GM23338 (cell line): ENCODE measurements around the gene IKBKG. TPM values are rescaled to one million over a fixed set of nuclear protein-coding genes. Genes with fewer than 3 reads are reported as not detected.

ENCODE experiments used
- ATAC-seq: fragments of 200-7000 bp; cut with Tn5 transposase; 3 replicates; pipeline ENCODE4 v1.9.1; 2020
- DNase-seq: peaks from one replicate; pipeline ENCODE4 v3.0.0-alpha.2; 2015; ENCODE audit warnings: low spot score
- H2AFZ ChIP-seq: fragments of 200-600 bp; sonication (generic); 2 replicates; pipeline ENCODE4 v1.8.0; 2016; ENCODE audit warnings: antibody characterized with exemption, mild to moderate bottlenecking, moderate library complexity
- H3F3A ChIP-seq: fragments of 200-600 bp; sonication (generic); replicated peaks from 2 replicates; pipeline ENCODE4 v1.8.0; 2017; ENCODE audit warnings: antibody characterized with exemption, mixed run types, low read depth
- H3K27ac ChIP-seq: fragments of 200-600 bp; sonication (generic); 2 replicates; pipeline ENCODE4 v1.6.1; 2016; ENCODE audit warnings: low read depth
- H3K27me3 ChIP-seq: fragments of 200-600 bp; sonication (generic); 2 replicates; pipeline ENCODE4 v1.8.0; 2016; ENCODE audit warnings: mild to moderate bottlenecking, mixed run types, moderate library complexity; ENCODE audit not compliant: insufficient read depth
- H3K36me3 ChIP-seq: fragments of 200-600 bp; sonication (generic); 2 replicates; pipeline ENCODE4 v1.8.0; 2016; ENCODE audit warnings: mild to moderate bottlenecking; ENCODE audit not compliant: insufficient read depth
- H3K4me1 ChIP-seq: fragments of 200-600 bp; sonication (generic); 2 replicates; pipeline ENCODE4 v1.8.0; 2016; ENCODE audit warnings: mild to moderate bottlenecking, moderate library complexity; ENCODE audit not compliant: insufficient read depth
- H3K4me2 ChIP-seq: fragments of 200-600 bp; sonication (generic); 2 replicates; pipeline ENCODE4 v1.7.1; 2017; ENCODE audit warnings: mixed run types
- H3K4me3 ChIP-seq: fragments of 200-600 bp; sonication (generic); 2 replicates; pipeline ENCODE4 v1.6.1; 2016; ENCODE audit warnings: mixed run types
- H3K79me2 ChIP-seq: fragments of 200-600 bp; sonication (generic); replicated peaks from 2 replicates; pipeline ENCODE4 v1.8.0; 2017; ENCODE audit warnings: mild to moderate bottlenecking; ENCODE audit not compliant: insufficient read depth
- H3K9me2 ChIP-seq: fragments of 200-600 bp; sonication (generic); 2 replicates; pipeline ENCODE4 v1.8.0; 2017; ENCODE audit not compliant: insufficient read depth
- H4K20me1 ChIP-seq: fragments of 200-600 bp; sonication (generic); replicated peaks from 2 replicates; pipeline ENCODE4 v1.8.0; 2017; ENCODE audit warnings: mild to moderate bottlenecking; ENCODE audit not compliant: insufficient read depth
- H3K27ac Mint-ChIP-seq: 2 replicates; pipeline ENCODE4 v1.8.0; 2020; ENCODE audit warnings: inconsistent platforms, mild to moderate bottlenecking, moderate library complexity, mixed read lengths
- H3K27me3 Mint-ChIP-seq: 3 replicates; pipeline ENCODE4 v1.8.0; 2022; ENCODE audit warnings: low read depth, mild to moderate bottlenecking, moderate library complexity, mixed read lengths, inconsistent platforms; ENCODE audit not compliant: insufficient read depth, poor library complexity
- H3K36me3 Mint-ChIP-seq: 3 replicates; pipeline ENCODE4 v1.8.0; 2021; ENCODE audit warnings: low read depth, mild to moderate bottlenecking, inconsistent platforms, moderate library complexity, mixed read lengths
- H3K4me1 Mint-ChIP-seq: 3 replicates; pipeline ENCODE4 v1.8.0; 2020; ENCODE audit warnings: mild to moderate bottlenecking, inconsistent platforms, mixed read lengths
- H3K4me3 Mint-ChIP-seq: 3 replicates; pipeline ENCODE4 v1.8.0; 2021; ENCODE audit warnings: moderate library complexity, mild to moderate bottlenecking, inconsistent platforms, mixed read lengths
- H3K9me3 Mint-ChIP-seq: 3 replicates; pipeline ENCODE4 v1.8.0; 2020; ENCODE audit warnings: moderate library complexity, mild to moderate bottlenecking, inconsistent platforms, mixed read lengths
- CREB1 ChIP-seq: fragments of 250-450 bp; sonication (Bioruptor Pico); IDR thresholded peaks from 2 replicates; pipeline ENCODE4 v1.5.0; 2020; ENCODE audit warnings: low read depth, mild to moderate bottlenecking, moderate library complexity
- EZH2phosphoT487 ChIP-seq: fragments of 200-600 bp; sonication (generic); IDR thresholded peaks from one replicate; pipeline ENCODE4 v1.8.1; 2018; ENCODE audit warnings: antibody characterized with exemption; ENCODE audit not compliant: unreplicated experiment
- JUNB ChIP-seq: IDR thresholded peaks from one replicate; pipeline ENCODE4 v1.6.1; 2016; ENCODE audit warnings: antibody characterized with exemption; ENCODE audit not compliant: unreplicated experiment
- NANOG ChIP-seq: IDR thresholded peaks from 2 replicates; pipeline ENCODE4 v1.6.1; 2016; ENCODE audit warnings: antibody characterized with exemption, borderline replicate concordance
- STAT1 ChIP-seq: IDR thresholded peaks from one replicate; pipeline ENCODE4 v1.6.1; 2016; ENCODE audit warnings: antibody characterized with exemption; ENCODE audit not compliant: unreplicated experiment
- ZNF114 ChIP-seq: fragments of 250-450 bp; sonication (Bioruptor Pico); IDR thresholded peaks from 2 replicates; pipeline ENCODE4 v1.5.0; 2020; ENCODE audit warnings: mild to moderate bottlenecking, moderate library complexity
- ZNF331 ChIP-seq: fragments of 250-450 bp; sonication (Bioruptor Pico); IDR thresholded peaks from 2 replicates; pipeline ENCODE4 v1.5.0; 2020; ENCODE audit warnings: low read depth, mild to moderate bottlenecking, moderate library complexity
- polyA plus RNA-seq: library from polyadenylated mRNA; unstranded; fragments of >200 nt; fragmentation: Nextera tagmentation; extraction: Ambion mirVana; gene quantifications from 2 replicates; pipeline ENCODE4 v1.2.1, GENCODE V29; 2016
- total RNA-seq: library from RNA; depleted of rRNA; stranded (reverse); fragments of >200 nt; shearing (Covaris generic); gene quantifications from 2 replicates; pipeline ENCODE4 v1.2.3, GENCODE V29; 2014
- TF ChIP-seq, protein P1 (sequence below): IDR thresholded peaks from 2 replicates; pipeline ENCODE4 v1.6.1; 2016; ENCODE audit warnings: antibody characterized with exemption
- TF ChIP-seq, protein P2 (sequence below), 2 experiments: fragments of 200-600 bp in 1 of 2; sonication (generic) in 1 of 2; conservative IDR thresholded peaks; 2 replicates each; pipeline versions ENCODE4 v1.5.1 to v1.6.1; 2016 to 2017; ENCODE audit warnings: antibody characterized with exemption in 2 of 2, low read depth in 2 of 2, mild to moderate bottlenecking in 2 of 2, moderate library complexity in 1 of 2
- TF ChIP-seq, protein P3 (sequence below): IDR thresholded peaks from one replicate; pipeline ENCODE4 v1.6.1; 2018; ENCODE audit warnings: antibody characterized with exemption; ENCODE audit not compliant: unreplicated experiment
- TF ChIP-seq, protein P4 (sequence below): fragments of 250-450 bp; sonication (Bioruptor Pico); IDR thresholded peaks from 2 replicates; pipeline ENCODE4 v1.5.0; 2020; ENCODE audit warnings: mild to moderate bottlenecking, moderate library complexity

The IKBKG gene
- total and polyA plus RNA-seq, 2 experiments from 2014 or later = 11.5 to 14.9 TPM

DNA sequence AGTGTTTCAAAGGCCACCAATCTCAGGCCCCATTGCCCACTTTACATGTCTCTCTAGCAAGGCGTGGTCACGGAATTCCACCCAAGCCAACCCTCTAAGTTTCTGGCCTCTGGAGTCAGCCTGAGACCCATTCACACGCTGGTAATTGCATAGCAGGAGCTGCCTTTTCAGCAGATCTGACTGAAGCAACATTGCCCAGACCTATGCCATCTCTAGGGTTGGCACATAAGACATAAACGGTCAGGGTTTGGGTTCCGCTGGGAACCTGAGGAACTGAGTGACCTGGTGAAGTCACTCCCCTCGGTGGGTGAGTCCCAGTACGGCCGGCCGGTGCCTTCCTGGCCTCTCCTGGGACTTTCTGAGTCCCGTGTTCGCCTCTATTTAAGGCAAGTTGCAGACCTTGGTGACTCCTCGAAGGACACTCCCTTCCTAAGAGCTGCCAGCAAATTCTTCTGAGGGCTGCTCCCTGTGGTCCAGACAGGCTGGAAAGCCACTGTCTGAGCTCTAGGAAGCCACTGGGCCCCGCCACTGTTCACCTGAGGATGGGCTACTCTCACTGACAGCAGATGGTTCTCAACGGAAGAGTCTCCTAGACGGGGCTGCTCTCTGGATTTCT lies 53.4 kb downstream of the IKBKG start:
- Mint-ChIP-seq H3K4me3 (no peak overlapping the region), H3K27ac (no peak overlapping the region), H3K9me3 (peaks cover 16% of the 10 kb centered on the region; the same call in 2 of the 3 replicates), H3K36me3 (peaks cover 17% of the 10 kb centered on the region), H3K4me1 (peaks cover 19% of the 10 kb centered on the region), H3K27me3 (peaks cover 4% of the 10 kb centered on the region)
- DNase-seq = no peak
- Histone ChIP-seq H3F3A (no peaks in the 10 kb centered on the region), H3K27me3 (no peaks in the 10 kb centered on the region), H3K4me3 (no peak overlapping the region), H3K4me1 (peaks cover 4% of the 10 kb centered on the region), H2AFZ (no peak overlapping the region), H3K27ac (no peak overlapping the region), H3K36me3 (no peaks in the 10 kb centered on the region), H3K4me2 (no peak overlapping the region), H3K79me2 (no peaks in the 10 kb centered on the region), H4K20me1 (no peaks in the 10 kb centered on the region), H3K9me2 (no peaks in the 10 kb centered on the region)
- TF ChIP-seq STAT1 (no peak), ZNF331 (CRISPR knock-in tag) (no peak), ZNF114 (CRISPR knock-in tag) (no peak), JUNB (no peak), EZH2phosphoT487 (no peak), NANOG (no peak), CREB1 (CRISPR knock-in tag) (no peak)
- TF ChIP-seq, protein P1, sequence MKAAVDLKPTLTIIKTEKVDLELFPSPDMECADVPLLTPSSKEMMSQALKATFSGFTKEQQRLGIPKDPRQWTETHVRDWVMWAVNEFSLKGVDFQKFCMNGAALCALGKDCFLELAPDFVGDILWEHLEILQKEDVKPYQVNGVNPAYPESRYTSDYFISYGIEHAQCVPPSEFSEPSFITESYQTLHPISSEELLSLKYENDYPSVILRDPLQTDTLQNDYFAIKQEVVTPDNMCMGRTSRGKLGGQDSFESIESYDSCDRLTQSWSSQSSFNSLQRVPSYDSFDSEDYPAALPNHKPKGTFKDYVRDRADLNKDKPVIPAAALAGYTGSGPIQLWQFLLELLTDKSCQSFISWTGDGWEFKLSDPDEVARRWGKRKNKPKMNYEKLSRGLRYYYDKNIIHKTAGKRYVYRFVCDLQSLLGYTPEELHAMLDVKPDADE = no peak
- TF ChIP-seq, protein P2, sequence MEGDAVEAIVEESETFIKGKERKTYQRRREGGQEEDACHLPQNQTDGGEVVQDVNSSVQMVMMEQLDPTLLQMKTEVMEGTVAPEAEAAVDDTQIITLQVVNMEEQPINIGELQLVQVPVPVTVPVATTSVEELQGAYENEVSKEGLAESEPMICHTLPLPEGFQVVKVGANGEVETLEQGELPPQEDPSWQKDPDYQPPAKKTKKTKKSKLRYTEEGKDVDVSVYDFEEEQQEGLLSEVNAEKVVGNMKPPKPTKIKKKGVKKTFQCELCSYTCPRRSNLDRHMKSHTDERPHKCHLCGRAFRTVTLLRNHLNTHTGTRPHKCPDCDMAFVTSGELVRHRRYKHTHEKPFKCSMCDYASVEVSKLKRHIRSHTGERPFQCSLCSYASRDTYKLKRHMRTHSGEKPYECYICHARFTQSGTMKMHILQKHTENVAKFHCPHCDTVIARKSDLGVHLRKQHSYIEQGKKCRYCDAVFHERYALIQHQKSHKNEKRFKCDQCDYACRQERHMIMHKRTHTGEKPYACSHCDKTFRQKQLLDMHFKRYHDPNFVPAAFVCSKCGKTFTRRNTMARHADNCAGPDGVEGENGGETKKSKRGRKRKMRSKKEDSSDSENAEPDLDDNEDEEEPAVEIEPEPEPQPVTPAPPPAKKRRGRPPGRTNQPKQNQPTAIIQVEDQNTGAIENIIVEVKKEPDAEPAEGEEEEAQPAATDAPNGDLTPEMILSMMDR (conservative IDR thresholded peaks at IDR 0.05; ENCODE audit: low read depth in 2 of 2) = no peak
- TF ChIP-seq, protein P3, sequence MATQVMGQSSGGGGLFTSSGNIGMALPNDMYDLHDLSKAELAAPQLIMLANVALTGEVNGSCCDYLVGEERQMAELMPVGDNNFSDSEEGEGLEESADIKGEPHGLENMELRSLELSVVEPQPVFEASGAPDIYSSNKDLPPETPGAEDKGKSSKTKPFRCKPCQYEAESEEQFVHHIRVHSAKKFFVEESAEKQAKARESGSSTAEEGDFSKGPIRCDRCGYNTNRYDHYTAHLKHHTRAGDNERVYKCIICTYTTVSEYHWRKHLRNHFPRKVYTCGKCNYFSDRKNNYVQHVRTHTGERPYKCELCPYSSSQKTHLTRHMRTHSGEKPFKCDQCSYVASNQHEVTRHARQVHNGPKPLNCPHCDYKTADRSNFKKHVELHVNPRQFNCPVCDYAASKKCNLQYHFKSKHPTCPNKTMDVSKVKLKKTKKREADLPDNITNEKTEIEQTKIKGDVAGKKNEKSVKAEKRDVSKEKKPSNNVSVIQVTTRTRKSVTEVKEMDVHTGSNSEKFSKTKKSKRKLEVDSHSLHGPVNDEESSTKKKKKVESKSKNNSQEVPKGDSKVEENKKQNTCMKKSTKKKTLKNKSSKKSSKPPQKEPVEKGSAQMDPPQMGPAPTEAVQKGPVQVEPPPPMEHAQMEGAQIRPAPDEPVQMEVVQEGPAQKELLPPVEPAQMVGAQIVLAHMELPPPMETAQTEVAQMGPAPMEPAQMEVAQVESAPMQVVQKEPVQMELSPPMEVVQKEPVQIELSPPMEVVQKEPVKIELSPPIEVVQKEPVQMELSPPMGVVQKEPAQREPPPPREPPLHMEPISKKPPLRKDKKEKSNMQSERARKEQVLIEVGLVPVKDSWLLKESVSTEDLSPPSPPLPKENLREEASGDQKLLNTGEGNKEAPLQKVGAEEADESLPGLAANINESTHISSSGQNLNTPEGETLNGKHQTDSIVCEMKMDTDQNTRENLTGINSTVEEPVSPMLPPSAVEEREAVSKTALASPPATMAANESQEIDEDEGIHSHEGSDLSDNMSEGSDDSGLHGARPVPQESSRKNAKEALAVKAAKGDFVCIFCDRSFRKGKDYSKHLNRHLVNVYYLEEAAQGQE = no peak
- TF ChIP-seq, protein P4, sequence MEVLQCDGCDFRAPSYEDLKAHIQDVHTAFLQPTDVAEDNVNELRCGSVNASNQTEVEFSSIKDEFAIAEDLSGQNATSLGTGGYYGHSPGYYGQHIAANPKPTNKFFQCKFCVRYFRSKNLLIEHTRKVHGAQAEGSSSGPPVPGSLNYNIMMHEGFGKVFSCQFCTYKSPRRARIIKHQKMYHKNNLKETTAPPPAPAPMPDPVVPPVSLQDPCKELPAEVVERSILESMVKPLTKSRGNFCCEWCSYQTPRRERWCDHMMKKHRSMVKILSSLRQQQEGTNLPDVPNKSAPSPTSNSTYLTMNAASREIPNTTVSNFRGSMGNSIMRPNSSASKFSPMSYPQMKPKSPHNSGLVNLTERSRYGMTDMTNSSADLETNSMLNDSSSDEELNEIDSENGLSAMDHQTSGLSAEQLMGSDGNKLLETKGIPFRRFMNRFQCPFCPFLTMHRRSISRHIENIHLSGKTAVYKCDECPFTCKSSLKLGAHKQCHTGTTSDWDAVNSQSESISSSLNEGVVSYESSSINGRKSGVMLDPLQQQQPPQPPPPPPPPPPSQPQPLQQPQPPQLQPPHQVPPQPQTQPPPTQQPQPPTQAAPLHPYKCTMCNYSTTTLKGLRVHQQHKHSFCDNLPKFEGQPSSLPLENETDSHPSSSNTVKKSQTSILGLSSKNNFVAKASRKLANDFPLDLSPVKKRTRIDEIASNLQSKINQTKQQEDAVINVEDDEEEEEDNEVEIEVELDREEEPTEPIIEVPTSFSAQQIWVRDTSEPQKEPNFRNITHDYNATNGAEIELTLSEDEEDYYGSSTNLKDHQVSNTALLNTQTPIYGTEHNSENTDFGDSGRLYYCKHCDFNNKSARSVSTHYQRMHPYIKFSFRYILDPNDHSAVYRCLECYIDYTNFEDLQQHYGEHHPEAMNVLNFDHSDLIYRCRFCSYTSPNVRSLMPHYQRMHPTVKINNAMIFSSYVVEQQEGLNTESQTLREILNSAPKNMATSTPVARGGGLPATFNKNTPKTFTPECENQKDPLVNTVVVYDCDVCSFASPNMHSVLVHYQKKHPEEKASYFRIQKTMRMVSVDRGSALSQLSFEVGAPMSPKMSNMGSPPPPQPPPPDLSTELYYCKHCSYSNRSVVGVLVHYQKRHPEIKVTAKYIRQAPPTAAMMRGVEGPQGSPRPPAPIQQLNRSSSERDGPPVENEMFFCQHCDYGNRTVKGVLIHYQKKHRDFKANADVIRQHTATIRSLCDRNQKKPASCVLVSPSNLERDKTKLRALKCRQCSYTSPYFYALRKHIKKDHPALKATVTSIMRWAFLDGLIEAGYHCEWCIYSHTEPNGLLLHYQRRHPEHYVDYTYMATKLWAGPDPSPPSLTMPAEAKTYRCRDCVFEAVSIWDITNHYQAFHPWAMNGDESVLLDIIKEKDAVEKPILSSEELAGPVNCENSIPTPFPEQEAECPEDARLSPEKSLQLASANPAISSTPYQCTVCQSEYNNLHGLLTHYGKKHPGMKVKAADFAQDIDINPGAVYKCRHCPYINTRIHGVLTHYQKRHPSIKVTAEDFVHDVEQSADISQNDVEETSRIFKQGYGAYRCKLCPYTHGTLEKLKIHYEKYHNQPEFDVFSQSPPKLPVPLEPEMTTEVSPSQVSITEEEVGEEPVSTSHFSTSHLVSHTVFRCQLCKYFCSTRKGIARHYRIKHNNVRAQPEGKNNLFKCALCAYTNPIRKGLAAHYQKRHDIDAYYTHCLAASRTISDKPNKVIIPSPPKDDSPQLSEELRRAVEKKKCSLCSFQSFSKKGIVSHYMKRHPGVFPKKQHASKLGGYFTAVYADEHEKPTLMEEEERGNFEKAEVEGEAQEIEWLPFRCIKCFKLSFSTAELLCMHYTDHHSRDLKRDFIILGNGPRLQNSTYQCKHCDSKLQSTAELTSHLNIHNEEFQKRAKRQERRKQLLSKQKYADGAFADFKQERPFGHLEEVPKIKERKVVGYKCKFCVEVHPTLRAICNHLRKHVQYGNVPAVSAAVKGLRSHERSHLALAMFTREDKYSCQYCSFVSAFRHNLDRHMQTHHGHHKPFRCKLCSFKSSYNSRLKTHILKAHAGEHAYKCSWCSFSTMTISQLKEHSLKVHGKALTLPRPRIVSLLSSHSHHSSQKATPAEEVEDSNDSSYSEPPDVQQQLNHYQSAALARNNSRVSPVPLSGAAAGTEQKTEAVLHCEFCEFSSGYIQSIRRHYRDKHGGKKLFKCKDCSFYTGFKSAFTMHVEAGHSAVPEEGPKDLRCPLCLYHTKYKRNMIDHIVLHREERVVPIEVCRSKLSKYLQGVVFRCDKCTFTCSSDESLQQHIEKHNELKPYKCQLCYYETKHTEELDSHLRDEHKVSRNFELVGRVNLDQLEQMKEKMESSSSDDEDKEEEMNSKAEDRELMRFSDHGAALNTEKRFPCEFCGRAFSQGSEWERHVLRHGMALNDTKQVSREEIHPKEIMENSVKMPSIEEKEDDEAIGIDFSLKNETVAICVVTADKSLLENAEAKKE (CRISPR knock-in tag) = no peak
- ATAC-seq = no peak
